ENCODE results near the gene SART3. TPM values are rescaled to one million over a fixed set of nuclear protein-coding genes. Genes with fewer than 3 reads are reported as not detected.

SART3 gene
- polyA plus RNA-seq, 12 donors, result 20.0 to 41.8 (median 34.3) TPM; not detected in 1

DNA sequence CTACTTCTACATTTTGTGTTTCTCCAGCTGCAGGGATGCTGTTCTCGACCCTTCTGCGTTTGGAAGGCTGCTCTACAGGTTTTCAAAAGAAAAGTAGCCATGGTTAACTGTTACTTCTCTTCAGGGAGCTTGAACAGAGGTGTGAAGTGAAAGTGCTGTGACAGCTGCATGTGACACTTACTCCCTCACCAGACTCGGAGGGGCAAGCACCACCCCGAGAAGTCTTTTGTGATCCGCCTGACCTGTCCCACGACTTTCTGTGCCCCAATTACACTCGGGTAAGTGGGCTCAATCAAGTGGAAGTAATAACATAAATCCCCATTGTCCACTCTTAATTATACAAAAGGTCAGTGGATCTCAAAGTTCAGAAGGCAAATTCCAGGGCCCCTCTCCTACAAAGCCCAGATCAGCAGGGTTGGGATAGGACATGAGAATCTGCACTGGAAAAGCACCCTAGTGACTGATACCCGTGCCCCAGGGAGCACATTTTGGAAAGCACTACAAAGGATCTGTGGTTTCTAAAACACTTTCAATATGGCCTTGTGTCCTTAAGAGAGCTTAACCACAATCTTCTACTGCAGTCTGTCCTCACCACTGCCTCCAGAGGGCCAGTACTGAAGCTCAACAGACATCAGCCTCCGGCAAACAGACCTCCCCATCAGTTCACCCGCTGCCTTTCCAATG lies 34.3 kb downstream of the SART3 start:
- DNase-seq, result no peak

GRCh38 chr12:108525681-108526080 lies 35.3 kb downstream of the SART3 start:
- no peak for DNase-seq

DNA sequence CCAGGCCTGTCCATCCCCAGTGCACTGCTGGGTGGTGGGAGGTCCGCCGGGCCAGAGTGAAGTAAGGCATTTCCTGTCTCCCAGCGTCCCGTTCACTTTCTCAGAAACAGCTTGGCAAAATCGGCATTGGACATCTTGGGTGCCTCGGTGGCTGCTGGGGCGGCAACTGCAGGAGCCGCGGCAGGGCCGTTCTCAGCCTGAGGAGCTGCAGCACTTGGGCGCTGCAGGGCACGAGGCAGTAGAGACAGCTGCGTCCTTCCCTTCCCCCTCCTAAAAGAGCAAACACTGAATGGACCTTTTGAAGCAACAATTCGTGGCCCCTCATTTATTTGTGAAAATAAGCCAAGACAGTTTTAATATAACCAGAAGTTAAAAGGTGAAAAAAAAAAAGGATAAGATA lies 37.6 kb downstream of the SART3 start:
- no peak for DNase-seq

GRCh38 chr12:108519558-108519957 lies 41.4 kb downstream of the SART3 start:
- DNase-seq, result no peak

GRCh38 chr12:108518716-108519496 lies 42.1 kb downstream of the SART3 start:
- no peak for DNase-seq

- no peak for DNase-seq
Observed at GRCh38 chr12:108518101-108518715, 42.8 kb downstream of the SART3 start.

GRCh38 chr12:108517288-108518100 lies 43.5 kb downstream of the SART3 start:
- no peak for DNase-seq

DNA sequence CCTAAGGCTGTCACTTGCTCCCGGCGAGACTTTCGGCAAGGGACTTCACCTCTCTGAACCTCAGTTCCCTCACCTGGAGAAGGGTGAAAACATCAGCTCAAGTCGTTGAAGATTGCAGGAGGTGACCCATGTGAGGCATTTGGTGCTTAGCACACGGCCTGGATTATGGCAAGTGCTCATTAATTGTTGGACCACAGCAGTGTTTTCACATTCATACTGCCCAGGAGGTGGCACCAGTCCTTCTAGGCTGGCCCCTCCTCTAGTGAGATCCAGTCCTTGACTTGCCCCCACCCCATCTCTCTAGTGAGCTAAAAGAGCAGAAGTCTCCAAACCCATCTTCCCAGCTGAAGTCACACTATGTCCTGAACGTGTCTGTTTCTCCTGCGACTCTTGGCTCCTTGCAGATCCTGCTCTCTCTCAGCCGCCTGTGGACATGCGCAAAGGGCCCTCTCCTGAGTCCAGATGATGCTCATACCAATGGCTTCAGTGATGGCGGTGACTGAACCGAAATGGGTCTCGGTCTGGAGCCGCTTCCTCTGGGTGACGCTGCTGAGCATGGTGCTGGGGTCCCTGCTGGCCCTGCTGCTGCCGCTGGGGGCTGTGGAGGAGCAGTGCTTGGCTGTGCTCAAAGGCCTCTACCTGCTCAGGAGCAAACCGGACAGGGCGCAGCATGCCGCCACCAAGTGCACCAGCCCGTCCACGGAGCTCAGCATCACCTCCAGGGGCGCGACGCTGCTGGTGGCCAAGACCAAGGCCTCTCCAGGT lies 44.3 kb downstream of the SART3 start:
- no peak for DNase-seq

- no peak for DNase-seq
Observed at GRCh38 chr12:108515916-108516315, 45.1 kb downstream of the SART3 start.

GRCh38 chr12:108514973-108515814 lies 45.8 kb downstream of the SART3 start, which contains the start of gene FICD:
TSS of gene FICD (plus strand) at chr12:108515277. CDS start at chr12:108516973, 1,696 bp downstream.
- DNase-seq, result peak; percentile 99

- no peak for DNase-seq
Observed at GRCh38 chr12:108514468-108514972, 46.5 kb downstream of the SART3 start.

- peak; percentile 80 for DNase-seq
Observed at GRCh38 chr12:108511633-108512540, 49.1 kb downstream of the SART3 start.

DNA sequence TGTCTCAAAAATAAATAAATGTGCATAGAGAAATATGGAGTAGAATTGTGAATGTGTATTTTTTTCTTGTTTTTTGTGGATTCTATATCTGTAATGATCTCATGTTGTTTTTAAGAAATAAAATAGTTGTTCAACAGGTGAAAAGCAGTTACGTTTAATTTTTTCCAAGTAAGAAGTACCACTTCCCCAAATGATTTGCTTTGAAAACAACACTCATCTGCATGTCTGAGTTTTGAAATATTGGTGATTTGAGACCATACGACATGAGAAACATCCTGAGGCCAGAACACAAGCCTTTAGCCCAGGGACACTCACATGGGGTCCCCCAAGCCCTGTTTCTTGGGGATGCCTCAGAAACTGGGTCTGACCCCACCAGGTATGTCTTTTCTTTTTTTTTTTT lies 50.1 kb downstream of the SART3 start:
- no peak for DNase-seq

DNA sequence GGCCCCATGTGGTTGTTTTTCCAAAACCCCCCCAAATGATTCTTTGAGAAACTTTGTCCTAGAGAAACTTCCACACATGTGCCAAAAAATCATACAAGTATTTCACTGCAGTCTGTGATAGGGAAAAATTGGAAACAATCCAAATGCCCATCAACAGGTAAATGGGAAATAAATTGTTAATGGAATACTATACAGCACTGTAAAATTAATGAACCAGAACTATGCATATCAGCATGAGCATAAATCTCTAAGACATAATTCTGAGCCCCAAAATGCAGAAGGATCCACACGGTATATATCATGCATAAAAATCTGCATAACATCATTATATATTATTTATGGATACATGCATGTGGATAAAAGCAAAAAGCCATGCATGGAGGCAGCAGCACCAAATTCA lies 51.2 kb downstream of the SART3 start:
- no peak for DNase-seq

GRCh38 chr12:108507971-108508642 lies 52.9 kb downstream of the SART3 start:
- DNase-seq, result no peak

- no peak for DNase-seq
Observed at GRCh38 chr12:108505129-108505528, 55.8 kb downstream of the SART3 start.

GRCh38 chr12:108502922-108503321 lies 58.1 kb downstream of the SART3 start:
- DNase-seq, result no peak

GRCh38 chr12:108498136-108498535 lies 62.8 kb downstream of the SART3 start:
- DNase-seq, result no peak
